Erythroblast (primary cell): ENCODE results near the gene GCSAM.
A peak's percentile ranks its signal among the peaks of the same experiment; 100 is the strongest.

Experiments used
- DNase-seq, 2 experiments: peaks; one replicate each; lab custom pipeline; 2025; lab: John Stamatoyannopoulos, UW
- GATA1 ChIP-seq: IDR thresholded peaks from 2 replicates; pipeline ENCODE4 v1.6.1; 2011; ENCODE audit warnings: low read depth, mild to moderate bottlenecking, control low read depth, low read length, moderate library complexity
- POLR2A ChIP-seq: IDR thresholded peaks from 2 replicates; pipeline ENCODE4 v1.6.1; 2011; ENCODE audit warnings: mild to moderate bottlenecking, low read length

Gene GCSAM

GRCh38 chr3:112121577-112122547 is 11.2 kb downstream of the GCSAM start:
- no peak for DNase-seq
- TF ChIP-seq POLR2A (no peak), GATA1 (no peak)

GRCh38 chr3:112119962-112120836 is 12.8 kb downstream of the GCSAM start:
- DNase-seq: no peak
- no peak for TF ChIP-seq GATA1
- TF ChIP-seq POLR2A: no peak

GRCh38 chr3:112117841-112118571 is 15.0 kb downstream of the GCSAM start:
- DNase-seq: no peak
- TF ChIP-seq POLR2A (no peak), GATA1 (no peak)

GRCh38 chr3:112117415-112117814 is 15.6 kb downstream of the GCSAM start:
- DNase-seq: no peak
- TF ChIP-seq POLR2A (no peak), GATA1 (no peak)

- no peak for DNase-seq
- TF ChIP-seq GATA1 (no peak), POLR2A (no peak)
These were observed 16.3 kb downstream of the GCSAM start for GRCh38 chr3:112116748-112117186.

- TF ChIP-seq GATA1: no peak
- TF ChIP-seq POLR2A: no peak
- no peak for DNase-seq
These were observed 17.2 kb downstream of the GCSAM start for GRCh38 chr3:112115806-112116383.

GRCh38 chr3:112115161-112115739 is 17.8 kb downstream of the GCSAM start:
- TF ChIP-seq GATA1 (no peak), POLR2A (no peak)

GRCh38 chr3:112114576-112115160 is 18.4 kb downstream of the GCSAM start:
- no peak for DNase-seq
- no peak for TF ChIP-seq GATA1
- no peak for TF ChIP-seq POLR2A

More at GRCh38 chr3:112115161-112115739, 17.8 kb downstream of the GCSAM start:
- DNase-seq: no peak

GRCh38 chr3:112111785-112112402 is 21.2 kb downstream of the GCSAM start:
- peak; percentile 54 to 67 for DNase-seq
- TF ChIP-seq POLR2A (no peak), GATA1 (no peak)

- DNase-seq: no peak
- TF ChIP-seq POLR2A: no peak
- TF ChIP-seq GATA1: no peak
These were observed 23.7 kb downstream of the GCSAM start for GRCh38 chr3:112109322-112109721.

- no peak for DNase-seq
- TF ChIP-seq GATA1 (no peak), POLR2A (no peak)
These were observed 28.3 kb downstream of the GCSAM start for GRCh38 chr3:112104774-112105173.

- no peak for DNase-seq
- TF ChIP-seq POLR2A (no peak), GATA1 (no peak)
These were observed 31.1 kb downstream of the GCSAM start for GRCh38 chr3:112101916-112102315.
